ENCODE measurements around the gene CBX6. TPM values are rescaled to one million over a fixed set of nuclear protein-coding genes. Genes with fewer than 3 reads are reported as not detected.

Gene CBX6
- total and polyA plus RNA-seq, 2 experiments from 2014 or later, result 51.9 to 52.1 TPM

- DNase-seq, result no peak
- H3K27me3 ChIP-seq (replicated peaks; ENCODE audit: insufficient read depth), result peaks cover 45% of the 10 kb centered on the region
- H3K36me3 ChIP-seq (ENCODE audit: low read depth), result no peaks in the 10 kb centered on the region
- H3K4me2 ChIP-seq (ENCODE audit: unreplicated experiment), result no peak overlapping the region
- H3K4me3 ChIP-seq, result no peak overlapping the region
- H3F3A ChIP-seq (ENCODE audit: insufficient read depth), result no peaks in the 10 kb centered on the region
- in situ Hi-C loops (cut with MboI), result no loop called here
- no peaks in the 10 kb centered on the region for H3K9me2 ChIP-seq (ENCODE audit: insufficient read depth)
- H3K27ac ChIP-seq, result no peak overlapping the region
- no peak overlapping the region for H3K9ac ChIP-seq
- no peaks in the 10 kb centered on the region for H3K9me3 ChIP-seq (ENCODE audit: low read depth)
- H4K20me1 ChIP-seq (ENCODE audit: insufficient read depth), result no peaks in the 10 kb centered on the region
- no peaks in the 10 kb centered on the region for H3K79me2 ChIP-seq (ENCODE audit: insufficient read depth)
- WGBS, 2 experiments (ENCODE audit: low coverage in 1 of 2, low lambda C conversion rate in 2 of 2, missing lambda C conversion rate in 2 of 2), result 31 to 42% methylated on average over 5 of the region's 5 CpGs
- no peak overlapping the region for H2AFZ ChIP-seq
- TF ChIP-seq EZH2 (IDR thresholded peaks at IDR 0.05; ENCODE audit: insufficient read depth, poor library complexity, severe bottlenecking), result no peak
- H3K4me1 ChIP-seq (ENCODE audit: insufficient read depth), result no peaks in the 10 kb centered on the region
These were observed 28.7 kb upstream of the CBX6 start for GRCh38 chr22:38900677-38901076.

- peaks cover 28% of the 10 kb centered on the region for H3K27me3 ChIP-seq (replicated peaks; ENCODE audit: insufficient read depth)
- no peaks in the 10 kb centered on the region for H3F3A ChIP-seq (ENCODE audit: insufficient read depth)
- in situ Hi-C loops (cut with MboI), result no loop called here
- H3K9ac ChIP-seq, result no peak overlapping the region
- no peak for DNase-seq
- no peak overlapping the region for H2AFZ ChIP-seq
- no peaks in the 10 kb centered on the region for H3K9me2 ChIP-seq (ENCODE audit: insufficient read depth)
- no peak overlapping the region for H3K4me3 ChIP-seq
- no peaks in the 10 kb centered on the region for H4K20me1 ChIP-seq (ENCODE audit: insufficient read depth)
- H3K27ac ChIP-seq, result no peak overlapping the region
- WGBS, 2 experiments (ENCODE audit: low coverage in 1 of 2, low lambda C conversion rate in 2 of 2, missing lambda C conversion rate in 2 of 2), result 14% methylated on average over 9 of the region's 9 CpGs
- H3K9me3 ChIP-seq (ENCODE audit: low read depth), result no peaks in the 10 kb centered on the region
- H3K36me3 ChIP-seq (ENCODE audit: low read depth), result no peaks in the 10 kb centered on the region
- no peaks in the 10 kb centered on the region for H3K79me2 ChIP-seq (ENCODE audit: insufficient read depth)
- TF ChIP-seq EZH2 (IDR thresholded peaks at IDR 0.05; ENCODE audit: insufficient read depth, poor library complexity, severe bottlenecking) (no peak), EZH2phosphoT487 (IDR thresholded peaks at IDR 0.05; ENCODE audit: insufficient read depth, low read depth) (no peak)
- no peaks in the 10 kb centered on the region for H3K4me1 ChIP-seq (ENCODE audit: insufficient read depth)
- H3K4me2 ChIP-seq (ENCODE audit: unreplicated experiment), result no peak overlapping the region
These were observed 19.2 kb upstream of the CBX6 start for GRCh38 chr22:38891256-38891655.

- no peak overlapping the region for H3K27ac ChIP-seq
- 74 to 79% methylated on average over 5 of the region's 5 CpGs for WGBS, 2 experiments (ENCODE audit: low coverage in 1 of 2, low lambda C conversion rate in 2 of 2, missing lambda C conversion rate in 2 of 2)
These were observed 18.4 kb upstream of the CBX6 start for GRCh38 chr22:38890377-38890776.

GRCh38 chr22:38886333-38886732 is 14.3 kb upstream of the CBX6 start:
- no peaks in the 10 kb centered on the region for H3K9me3 ChIP-seq (ENCODE audit: low read depth)
- H3K4me3 ChIP-seq, result no peak overlapping the region
- no peak overlapping the region for H2AFZ ChIP-seq
- no peak for TF ChIP-seq EZH2 (IDR thresholded peaks at IDR 0.05; ENCODE audit: insufficient read depth, poor library complexity, severe bottlenecking)
- no peak for TF ChIP-seq EZH2phosphoT487 (IDR thresholded peaks at IDR 0.05; ENCODE audit: insufficient read depth, low read depth)
- no peaks in the 10 kb centered on the region for H3K36me3 ChIP-seq (ENCODE audit: low read depth)
- DNase-seq, result no peak
- no peak overlapping the region for H3K4me2 ChIP-seq (ENCODE audit: unreplicated experiment)
- peaks cover 4% of the 10 kb centered on the region; the same call in 1 of the 2 replicates for H3F3A ChIP-seq (ENCODE audit: insufficient read depth)
- no peak overlapping the region for H3K9ac ChIP-seq
- WGBS, 2 experiments (ENCODE audit: low coverage in 1 of 2, low lambda C conversion rate in 2 of 2, missing lambda C conversion rate in 2 of 2), result 29 to 40% methylated on average over 5 of the region's 5 CpGs
- in situ Hi-C loops (cut with MboI), result no loop called here
- no peak overlapping the region for H3K27ac ChIP-seq
- H3K79me2 ChIP-seq (ENCODE audit: insufficient read depth), result no peaks in the 10 kb centered on the region
- no peaks in the 10 kb centered on the region for H4K20me1 ChIP-seq (ENCODE audit: insufficient read depth)
- H3K27me3 ChIP-seq (replicated peaks; ENCODE audit: insufficient read depth), result peaks cover 7% of the 10 kb centered on the region; the same call in 1 of the 2 replicates
- H3K9me2 ChIP-seq (ENCODE audit: insufficient read depth), result no peaks in the 10 kb centered on the region
- peaks cover 17% of the 10 kb centered on the region for H3K4me1 ChIP-seq (ENCODE audit: insufficient read depth)

More at GRCh38 chr22:38890377-38890776, 18.4 kb upstream of the CBX6 start:
- no peak overlapping the region for H2AFZ ChIP-seq
- H4K20me1 ChIP-seq (ENCODE audit: insufficient read depth), result no peaks in the 10 kb centered on the region
- no peak overlapping the region for H3K4me2 ChIP-seq (ENCODE audit: unreplicated experiment)
- H3K36me3 ChIP-seq (ENCODE audit: low read depth), result no peaks in the 10 kb centered on the region
- H3K27me3 ChIP-seq (replicated peaks; ENCODE audit: insufficient read depth), result peaks cover 28% of the 10 kb centered on the region
- H3K4me1 ChIP-seq (ENCODE audit: insufficient read depth), result no peaks in the 10 kb centered on the region
- no peaks in the 10 kb centered on the region for H3K9me3 ChIP-seq (ENCODE audit: low read depth)
- no peaks in the 10 kb centered on the region for H3F3A ChIP-seq (ENCODE audit: insufficient read depth)
- no peak overlapping the region for H3K4me3 ChIP-seq
- H3K79me2 ChIP-seq (ENCODE audit: insufficient read depth), result no peaks in the 10 kb centered on the region
- no peak for TF ChIP-seq EZH2phosphoT487 (IDR thresholded peaks at IDR 0.05; ENCODE audit: insufficient read depth, low read depth)
- no peak for TF ChIP-seq EZH2 (IDR thresholded peaks at IDR 0.05; ENCODE audit: insufficient read depth, poor library complexity, severe bottlenecking)
- no peak overlapping the region for H3K9ac ChIP-seq
- H3K9me2 ChIP-seq (ENCODE audit: insufficient read depth), result no peaks in the 10 kb centered on the region
- no peak for DNase-seq
- in situ Hi-C loops (cut with MboI), result no loop called here
